H1 (cell line): ENCODE data around the gene CDC42. TPM values are rescaled to one million over a fixed set of nuclear protein-coding genes. Genes with fewer than 3 reads are reported as not detected.

Experiments
- POLR2AphosphoS5 ChIP-seq: IDR thresholded peaks from 2 replicates; pipeline ENCODE4 v1.6.1; 2011; ENCODE audit warnings: low read depth, low read length
- SP1 ChIP-seq: IDR thresholded peaks from 2 replicates; pipeline ENCODE4 v1.6.1; 2011; ENCODE audit warnings: low read depth, low read length
- polyA plus RNA-seq, 7 experiments: library from polyadenylated mRNA; depleted of rRNA in 3 of 7; stranded (reverse) in 5 of 7; unstranded in 2 of 7; fragments of >200 nt in 5 of 7; fragments of 200-250 nt in 2 of 7; gene quantifications; 1 replicate in 5 of 7; 2 replicates in 1 of 7; 4 replicates in 1 of 7; pipeline versions ENCODE4 v1.2.1 to v1.2.3, GENCODE V29; 2011 to 2013; ENCODE audit warnings: missing spikeins in 2 of 7, mixed read lengths in 2 of 7
- total RNA-seq: library from RNA; stranded (reverse); fragmentation: NEBNext Ultra II Directional; extraction: Animal tissue kit (Norgen Biotek cat#: 25700); gene quantifications from 2 replicates; pipeline ENCODE4 v1.2.1, GENCODE V29; 2021

Gene CDC42
- total and polyA plus RNA-seq, 2 of the 8 experiments (the other 6 are each of a cell fraction or from before 2014, with no cell fraction given) = 110 to 179 TPM

DNA sequence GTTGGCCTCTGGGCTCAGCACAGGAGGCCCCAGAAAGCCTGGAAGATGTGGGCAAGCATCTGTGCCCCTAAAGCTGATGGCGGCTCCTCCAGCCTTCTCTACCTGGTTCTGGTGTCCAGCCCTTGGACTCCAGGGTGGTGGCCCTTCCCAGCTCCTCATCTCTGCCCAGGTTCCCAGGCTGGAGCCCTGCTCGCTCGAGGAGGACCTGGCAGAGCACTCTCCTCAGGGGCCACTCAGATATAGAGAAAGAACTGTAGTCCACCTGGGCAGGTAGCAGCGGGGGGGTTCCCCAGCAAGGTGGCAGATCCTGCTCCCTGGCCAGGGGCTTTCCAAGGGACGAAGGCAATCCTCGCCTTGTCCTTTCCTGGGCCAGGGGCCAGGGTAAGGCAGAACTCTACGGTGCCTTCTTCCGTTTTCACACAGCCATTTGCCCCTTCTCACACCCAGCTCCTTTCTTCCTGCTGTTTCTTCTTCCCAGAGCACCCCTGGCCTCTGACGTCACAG, 71.4 kb downstream of the CDC42 start (continued):
- TF ChIP-seq POLR2AphosphoS5 (no peak), SP1 (no peak)
- TF ChIP-seq, all 59 proteins: peak for 0
